HG03378 (cell line): Measurements from ENCODE around the gene LIMS2.

Experiments used
- ATAC-seq: cut with Tn5 transposase; IDR thresholded peaks from one replicate; pipeline ENCODE4 v1.9.1; 2021; ENCODE audit warnings: mild to moderate bottlenecking, moderate library complexity; ENCODE audit not compliant: unreplicated experiment

The LIMS2 gene

GRCh38 chr2:127675331-127676261, at the start of gene LIMS2:
TSS of gene LIMS2 (minus strand) at chr2:127675530. CDS start at chr2:127675024, 506 bp downstream.
- no peak for ATAC-seq

DNA sequence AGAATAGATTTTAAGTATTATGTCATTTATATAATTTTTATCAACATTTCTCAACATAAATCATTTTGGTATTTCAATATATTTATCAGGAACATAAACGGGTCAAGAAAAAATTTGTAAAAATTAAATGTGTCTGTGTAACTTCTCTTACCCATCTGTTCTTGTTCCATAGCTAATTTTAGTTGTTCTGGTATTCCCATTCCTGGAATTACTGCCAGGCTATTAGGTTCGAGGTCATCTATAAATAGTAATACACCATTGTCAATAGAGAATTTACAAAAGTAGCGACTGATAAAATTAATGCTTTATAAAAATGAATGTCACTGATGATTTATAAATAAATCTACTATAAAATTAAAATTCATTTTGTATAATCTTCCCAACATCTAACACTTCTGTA, 47.5 kb upstream of the LIMS2 start:
- ATAC-seq = no peak

DNA sequence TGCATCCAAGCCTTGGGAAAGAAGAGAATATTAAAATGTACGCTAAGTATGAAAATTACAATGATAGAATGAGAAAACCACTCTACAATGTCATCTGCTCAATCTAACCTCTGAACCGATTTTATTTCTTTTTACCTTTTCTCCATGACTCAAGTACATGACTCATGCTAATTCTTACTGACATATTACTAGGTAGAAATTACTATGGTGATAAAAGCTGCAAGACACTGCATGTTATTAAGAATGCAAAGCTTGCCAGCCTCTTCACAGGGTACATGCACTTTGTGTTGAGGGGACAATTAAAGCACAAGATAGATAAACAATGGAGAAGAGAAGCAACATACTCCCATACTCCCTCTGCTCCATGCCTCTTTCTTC, 46.6 kb upstream of the LIMS2 start:
- ATAC-seq = no peak

- no peak for ATAC-seq
Measured at GRCh38 chr2:127721311-127721977, 46.1 kb upstream of the LIMS2 start.

GRCh38 chr2:127719301-127720218, 44.2 kb upstream of the LIMS2 start:
- ATAC-seq = no peak

DNA sequence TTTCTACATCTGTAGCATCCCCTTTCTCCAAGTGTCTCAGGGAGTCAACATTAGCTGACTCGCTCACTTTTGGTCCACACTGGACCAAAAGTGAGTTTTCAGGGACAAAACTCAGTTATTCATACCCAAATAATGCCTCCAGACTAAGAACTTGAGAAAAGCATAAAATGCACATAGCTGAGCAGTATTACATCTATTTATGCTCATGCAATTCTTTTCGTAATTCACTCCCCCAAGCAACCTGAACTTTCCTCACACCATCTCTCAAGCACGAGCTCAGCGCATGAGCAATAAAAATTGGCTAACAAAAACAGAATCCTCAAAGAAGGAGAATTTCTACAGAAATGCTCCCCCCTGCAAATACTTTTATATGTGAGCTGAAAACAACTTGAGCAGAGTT, 42.9 kb upstream of the LIMS2 start:
- ATAC-seq = no peak

DNA sequence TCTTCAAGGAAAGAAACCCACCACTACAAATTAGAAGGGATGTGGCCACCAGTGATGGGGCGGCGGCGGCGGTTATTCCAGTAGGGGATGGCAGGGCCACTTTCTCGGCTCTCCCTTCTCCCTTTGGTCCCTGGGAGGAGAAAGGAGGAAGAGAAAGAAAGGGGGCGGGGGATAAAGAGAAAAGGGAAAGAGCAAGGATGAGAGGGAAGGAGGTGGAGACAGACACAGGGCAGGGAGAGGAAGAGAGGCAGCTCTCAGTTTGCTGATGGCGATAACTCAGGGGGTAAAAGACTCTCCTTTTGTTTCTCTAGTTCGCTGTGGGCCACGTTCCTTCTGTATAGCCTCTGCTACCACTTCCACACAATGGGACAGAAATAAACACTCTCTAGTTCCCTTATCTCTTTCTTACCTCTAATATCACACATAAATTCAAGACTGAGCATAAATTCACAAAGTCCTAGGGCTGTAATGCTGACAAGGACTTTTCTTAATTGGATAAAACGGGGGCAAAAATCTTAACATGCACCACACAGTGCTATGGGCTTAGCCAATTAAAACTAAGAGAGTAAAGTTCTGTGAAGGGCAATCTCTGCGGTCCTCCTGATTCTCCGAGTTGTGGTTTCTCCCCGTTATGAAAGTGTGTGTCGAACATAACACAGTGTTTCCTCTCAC, 40.6 kb upstream of the LIMS2 start:
- ATAC-seq = no peak

DNA sequence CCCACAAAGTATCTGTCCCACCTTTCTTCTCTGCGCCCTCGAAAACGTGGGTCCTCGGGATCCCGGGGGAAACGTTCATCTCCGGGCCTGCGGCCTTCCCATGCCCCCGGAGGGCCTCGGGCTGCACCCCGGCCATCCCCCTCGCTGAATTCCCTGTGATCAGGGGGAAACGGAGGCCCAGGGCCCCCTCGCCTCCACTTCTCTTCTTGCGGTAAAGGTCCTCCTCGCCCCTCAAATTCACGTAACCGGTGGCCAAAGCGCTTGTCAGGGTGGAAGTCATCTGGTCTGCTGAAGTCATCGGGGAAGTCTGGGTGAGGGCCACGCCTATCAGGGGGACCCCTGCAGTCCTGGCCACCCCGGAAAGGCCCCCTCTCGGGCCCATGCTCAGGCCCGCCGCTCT, 38.2 kb upstream of the LIMS2 start:
- ATAC-seq = no peak

DNA sequence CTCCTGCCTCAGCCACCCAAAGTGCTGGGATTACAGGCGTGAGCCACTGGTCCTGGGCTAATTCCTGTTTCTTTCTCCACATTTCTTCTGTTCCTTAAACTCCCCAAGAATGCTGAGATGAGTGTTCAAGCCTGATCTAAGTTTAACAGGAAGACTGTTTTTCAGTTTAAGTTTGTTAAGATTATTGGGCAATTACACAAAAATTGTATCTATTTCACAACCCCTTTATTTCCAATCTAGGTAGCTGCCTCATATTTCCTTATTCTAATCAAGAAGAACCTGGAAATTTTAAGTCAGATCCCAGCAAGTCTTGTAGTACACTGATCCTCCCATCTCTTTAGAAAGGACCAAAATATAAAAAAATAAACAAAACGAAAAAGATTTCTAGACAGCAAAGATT, 37.7 kb upstream of the LIMS2 start:
- no peak for ATAC-seq

- ATAC-seq = no peak
Measured at GRCh38 chr2:127709336-127709735, 34.0 kb upstream of the LIMS2 start.

DNA sequence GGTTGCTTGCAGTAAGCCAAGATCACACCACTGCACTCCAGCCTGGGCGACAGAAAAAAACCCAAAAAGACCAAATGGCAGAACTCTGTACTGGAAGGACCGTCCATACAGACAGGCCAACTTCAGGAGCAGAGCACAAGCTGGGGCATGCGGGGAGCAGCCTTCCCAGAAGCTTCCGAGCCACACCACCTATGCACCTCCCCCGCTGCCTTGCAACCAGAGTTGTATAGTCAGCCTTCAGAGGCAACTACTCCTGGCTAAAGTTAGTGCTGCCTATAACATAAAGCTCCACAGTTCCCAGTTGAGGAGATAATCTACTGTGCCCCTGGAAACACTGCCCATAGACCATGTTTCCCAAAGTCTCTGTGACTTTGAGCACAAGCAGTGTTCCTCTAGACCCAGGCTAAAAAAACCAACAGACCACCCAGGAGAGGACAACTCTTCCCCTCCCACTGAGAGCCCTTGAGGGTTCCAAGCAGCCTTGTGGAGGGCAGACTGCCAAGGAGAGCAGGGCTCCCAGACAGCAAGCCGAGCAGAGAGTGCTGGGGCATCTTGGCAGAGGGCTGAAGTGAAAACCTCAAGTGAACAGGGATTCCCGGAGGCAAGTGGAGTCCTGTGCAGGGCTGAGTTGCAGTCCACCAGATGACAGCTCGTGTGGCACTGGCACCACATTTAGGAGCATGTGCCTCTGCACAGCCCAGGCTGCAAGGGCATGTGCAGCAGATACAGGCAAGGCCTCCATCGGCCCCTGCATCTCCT, 32.7 kb upstream of the LIMS2 start:
- ATAC-seq = no peak

GRCh38 chr2:127706215-127706990, 31.1 kb upstream of the LIMS2 start:
- ATAC-seq = no peak

DNA sequence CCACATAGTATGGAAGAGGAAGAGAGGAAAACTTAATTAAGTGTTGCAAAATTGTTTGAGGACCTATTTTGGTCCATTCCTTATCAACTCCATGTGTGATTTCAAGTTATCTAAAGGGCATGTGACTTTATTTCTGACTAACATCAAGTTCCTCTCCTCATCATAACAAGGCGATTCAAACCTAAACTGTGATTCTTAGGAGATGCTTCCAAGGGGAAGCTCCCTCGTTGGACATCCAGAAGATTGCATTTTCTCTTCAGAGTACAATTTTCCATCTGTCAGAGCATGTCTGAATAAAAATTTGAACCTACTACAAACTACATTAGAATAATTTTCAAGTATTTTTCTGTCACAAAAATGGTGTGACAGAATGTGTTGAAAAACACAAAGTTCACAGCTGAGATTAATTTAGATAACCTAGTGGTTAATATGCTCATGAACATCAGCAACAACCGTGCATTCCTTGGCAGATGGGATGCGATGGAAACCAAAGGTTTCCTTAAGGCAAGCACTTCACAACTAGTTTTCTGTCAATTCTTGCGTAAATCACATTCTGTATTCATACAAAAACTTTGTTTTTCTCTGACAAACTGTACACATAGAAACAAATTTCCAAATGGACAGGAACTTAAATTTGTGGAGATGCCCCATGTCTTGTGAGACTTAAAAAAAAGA, 30.2 kb upstream of the LIMS2 start:
- ATAC-seq = no peak

GRCh38 chr2:127704641-127705390, 29.5 kb upstream of the LIMS2 start:
- no peak for ATAC-seq

GRCh38 chr2:127703282-127703681, 28.0 kb upstream of the LIMS2 start:
- no peak for ATAC-seq

DNA sequence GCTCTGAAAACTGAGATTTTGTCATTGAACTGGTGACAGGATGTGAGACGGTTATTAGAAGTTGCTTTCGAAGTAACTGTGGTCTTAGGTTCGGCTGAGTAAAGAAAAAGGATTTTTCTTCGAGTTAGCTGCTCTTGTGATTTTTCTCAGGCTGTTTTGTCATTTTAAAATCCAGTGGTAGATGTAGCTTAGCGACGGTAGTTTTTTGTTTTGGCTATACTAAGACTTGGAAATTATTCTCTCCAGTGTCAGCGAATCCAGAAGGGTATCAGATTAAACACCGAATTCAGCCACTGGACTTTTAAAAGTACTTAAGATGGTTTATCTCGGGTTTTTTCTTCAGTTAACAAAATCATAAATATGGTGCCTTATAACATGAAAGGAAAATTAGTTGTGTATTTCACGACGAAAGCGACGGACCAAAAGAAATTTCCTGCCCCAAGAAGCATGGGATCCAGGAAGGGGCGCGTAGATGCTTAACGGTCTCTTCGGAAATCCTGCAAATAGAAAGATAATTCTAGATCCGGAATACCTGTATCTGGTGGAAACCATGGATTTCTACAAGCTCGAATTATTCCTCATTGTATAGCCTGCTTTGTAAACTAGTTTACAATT, 27.2 kb upstream of the LIMS2 start:
- no peak for ATAC-seq

DNA sequence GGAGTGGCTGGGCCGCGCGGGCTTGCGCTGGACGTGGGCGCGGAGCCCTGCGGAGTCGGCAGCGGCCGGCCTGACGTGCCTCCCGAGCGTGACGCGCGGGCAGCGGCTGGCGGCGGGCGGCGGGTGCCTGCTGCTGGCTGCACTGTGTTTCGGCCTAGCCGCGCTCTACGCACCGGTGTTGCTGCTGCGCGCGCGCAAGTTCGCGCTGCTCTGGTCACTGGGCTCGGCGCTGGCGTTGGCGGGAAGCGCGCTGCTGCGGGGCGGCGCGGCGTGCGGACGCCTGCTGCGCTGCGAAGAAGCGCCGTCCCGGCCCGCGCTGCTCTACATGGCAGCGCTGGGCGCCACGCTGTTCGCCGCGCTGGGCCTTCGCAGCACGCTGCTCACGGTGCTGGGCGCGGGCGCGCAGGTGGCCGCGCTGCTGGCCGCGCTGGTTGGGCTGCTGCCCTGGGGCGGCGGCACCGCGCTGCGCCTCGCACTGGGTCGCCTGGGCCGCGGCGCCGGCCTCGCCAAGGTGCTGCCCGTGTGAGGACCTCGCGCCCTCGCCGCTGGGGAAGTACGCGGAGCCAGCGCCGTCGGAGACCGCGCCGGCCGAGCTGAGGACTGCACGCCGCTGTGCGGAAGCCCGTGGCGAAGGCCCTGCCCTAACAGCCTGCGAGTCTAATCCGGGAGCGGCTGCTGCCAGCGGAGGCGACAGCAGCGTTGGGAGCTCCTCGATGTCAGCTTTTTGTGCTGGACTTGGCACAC, 26.5 kb upstream of the LIMS2 start:
- ATAC-seq = peak; percentile 32
